GM21360 (cell line): ENCODE measurements around the gene CPXM2.

Source experiments
- ATAC-seq: cut with Tn5 transposase; IDR thresholded peaks from one replicate; pipeline ENCODE4 v1.9.1; 2021; ENCODE audit warnings: mild to moderate bottlenecking, moderate library complexity; ENCODE audit not compliant: unreplicated experiment

The CPXM2 gene

GRCh38 chr10:123704076-123704475 is 187.5 kb downstream of the CPXM2 start:
- ATAC-seq, result no peak

- ATAC-seq, result no peak
Measured at GRCh38 chr10:123703195-123703790, 188.3 kb downstream of the CPXM2 start.
